H1 (cell line): ENCODE results near the gene MEX3D. TPM values are rescaled to one million over a fixed set of nuclear protein-coding genes. Genes with fewer than 3 reads are reported as not detected.

Experiments
- CTCF ChIA-PET: fragments of 300-600 bp; sonication (Branson Sonifier 250); formaldehyde crosslinking; loops from one replicate; lab custom pipeline; 2021; ENCODE audit not compliant: partially characterized antibody; lab: Charles Lee
- POLR2A ChIA-PET: fragments of 300-600 bp; sonication (Branson Sonifier 250); formaldehyde crosslinking; loops from one replicate; lab custom pipeline; 2021; ENCODE audit warnings: inconsistent platforms; ENCODE audit not compliant: partially characterized antibody; lab: Charles Lee
- DNase-seq, 2 experiments: peaks; one replicate each; pipeline versions ENCODE4 v3.0.0 to v3.0.0-alpha.2; 2010 to 2022; ENCODE audit warnings: low spot score in 2 of 2, low read depth in 1 of 2, mixed read lengths in 1 of 2
- FAIRE-seq: peaks from 2 replicates; lab custom pipeline; 2011; peaks lifted over from hg19 to GRCh38; lab: Jason Lieb, UNC
- H2AFZ ChIP-seq: 2 replicates; pipeline ENCODE4 v1.8.1; 2012; ENCODE audit warnings: low read length, inconsistent platforms
- H2AK5ac ChIP-seq: 2 replicates; pipeline ENCODE4 v1.6.1; 2013; ENCODE audit warnings: low read depth, low read length
- H2BK120ac ChIP-seq: replicated peaks from 2 replicates; pipeline ENCODE3; 2013; ENCODE audit warnings: low read depth, low read length, inconsistent platforms
- H2BK12ac ChIP-seq: 2 replicates; pipeline ENCODE4 v1.6.1; 2013; ENCODE audit warnings: low read depth, low read length
- H2BK15ac ChIP-seq: 2 replicates; pipeline ENCODE4 v1.6.1; 2013; ENCODE audit warnings: low read length
- H2BK20ac ChIP-seq: 2 replicates; pipeline ENCODE4 v1.6.1; 2013; ENCODE audit warnings: low read length
- H2BK5ac ChIP-seq: 2 replicates; pipeline ENCODE4 v1.6.1; 2013; ENCODE audit warnings: low read depth, low read length
- H3K14ac ChIP-seq: 2 replicates; pipeline ENCODE4 v1.6.1; 2013; ENCODE audit warnings: inconsistent platforms; ENCODE audit not compliant: insufficient read length
- H3K18ac ChIP-seq: 2 replicates; pipeline ENCODE4 v1.6.1; 2013; ENCODE audit warnings: low read length; ENCODE audit errors: extremely low read depth
- H3K23ac ChIP-seq: 2 replicates; pipeline ENCODE4 v1.6.1; 2013; ENCODE audit warnings: inconsistent platforms; ENCODE audit not compliant: insufficient read length
- H3K23me2 ChIP-seq: 2 replicates; pipeline ENCODE4 v1.6.1; 2013; ENCODE audit warnings: low read depth, low read length
- H3K27ac ChIP-seq: 2 replicates; pipeline ENCODE4 v1.6.1; 2011; ENCODE audit warnings: low read depth, low read length, inconsistent platforms
- H3K27me3 ChIP-seq, 4 experiments: replicated peaks in 1 of 4; 1 replicate in 1 of 4; 2 replicates in 3 of 4; pipeline versions ENCODE4 v1.6.1 to v1.8.1; 2011 to 2013; ENCODE audit warnings: low read length in 3 of 4, mild to moderate bottlenecking in 3 of 4, inconsistent platforms in 2 of 4, mixed read lengths in 2 of 4, moderate library complexity in 1 of 4; ENCODE audit not compliant: control insufficient read depth in 3 of 4, insufficient read depth in 3 of 4; ENCODE audit errors: extremely low read depth in 1 of 4
- H3K36me3 ChIP-seq, 4 experiments: 2 replicates each; pipeline versions ENCODE4 v1.6.1 to v1.8.1; 2011 to 2013; ENCODE audit warnings: mild to moderate bottlenecking in 4 of 4, low read length in 3 of 4, moderate library complexity in 2 of 4, control low read depth in 1 of 4, inconsistent platforms in 1 of 4; ENCODE audit not compliant: insufficient read depth in 4 of 4, control insufficient read depth in 2 of 4
- H3K4ac ChIP-seq: replicated peaks from 2 replicates; pipeline ENCODE3; 2013; ENCODE audit warnings: low read length, low read depth, mixed read lengths, inconsistent platforms; ENCODE audit not compliant: insufficient read length
- H3K4me1 ChIP-seq, 4 experiments: replicated peaks in 1 of 4; 1 replicate in 1 of 4; 2 replicates in 3 of 4; pipeline versions ENCODE4 v1.6.1 to v1.8.1; 2011 to 2013; ENCODE audit warnings: low read length in 3 of 4, inconsistent platforms in 2 of 4, mixed read lengths in 1 of 4; ENCODE audit not compliant: insufficient read depth in 4 of 4, control insufficient read depth in 3 of 4
- H3K4me2 ChIP-seq, 2 experiments: 2 replicates each; pipeline versions ENCODE4 v1.6.1 to v1.8.1; 2011 to 2013; ENCODE audit warnings: low read depth in 2 of 2, low read length in 2 of 2, control low read depth in 1 of 2, inconsistent platforms in 1 of 2, mild to moderate bottlenecking in 1 of 2; ENCODE audit not compliant: insufficient read depth in 1 of 2
- H3K4me3 ChIP-seq, 4 experiments: fragments of 200-600, 300-600 bp in 1 of 4; sonication (generic), shearing (Covaris generic), sonication (Bioruptor Twin) in 1 of 4; 2 replicates each; pipeline versions ENCODE4 v1.5.1 to v1.8.1; 2011 to 2016; ENCODE audit warnings: low read length in 4 of 4, low read depth in 3 of 4, control low read depth in 2 of 4, inconsistent platforms in 2 of 4, mild to moderate bottlenecking in 2 of 4, mixed read lengths in 1 of 4, moderate library complexity in 1 of 4; ENCODE audit not compliant: insufficient read depth in 2 of 4; ENCODE audit errors: extremely low read depth in 1 of 4
- H3K56ac ChIP-seq: replicated peaks from 2 replicates; pipeline ENCODE3; 2013; ENCODE audit warnings: low read depth, mild to moderate bottlenecking, mixed read lengths, low read length, inconsistent platforms; ENCODE audit not compliant: insufficient read length
- H3K79me1 ChIP-seq: 2 replicates; pipeline ENCODE4 v1.6.1; 2013; ENCODE audit warnings: low read depth, low read length, control low read depth
- H3K79me2 ChIP-seq, 2 experiments: 2 replicates each; pipeline versions ENCODE4 v1.6.1 to v1.8.1; 2012 to 2013; ENCODE audit warnings: low read length in 2 of 2, mild to moderate bottlenecking in 2 of 2, inconsistent platforms in 1 of 2; ENCODE audit not compliant: insufficient read depth in 2 of 2, control insufficient read depth in 1 of 2
- H3K9ac ChIP-seq, 4 experiments: replicated peaks in 1 of 4; 1 replicate in 1 of 4; 2 replicates in 3 of 4; pipeline versions ENCODE4 v1.6.1 to v1.8.1; 2011 to 2013; ENCODE audit warnings: low read depth in 3 of 4, low read length in 3 of 4, control low read depth in 2 of 4, mild to moderate bottlenecking in 2 of 4, moderate library complexity in 2 of 4, inconsistent platforms in 1 of 4; ENCODE audit errors: extremely low read depth in 1 of 4
- H3K9me3 ChIP-seq, 2 experiments: 2 replicates each; pipeline versions ENCODE4 v1.6.1 to v1.8.1; 2012 to 2013; ENCODE audit warnings: mild to moderate bottlenecking in 2 of 2, moderate library complexity in 2 of 2, control low read depth in 1 of 2, inconsistent platforms in 1 of 2, low read depth in 1 of 2, low read length in 1 of 2, mixed read lengths in 1 of 2; ENCODE audit not compliant: insufficient read depth in 2 of 2
- H4K20me1 ChIP-seq, 2 experiments: replicated peaks in 1 of 2; 2 replicates each; pipeline versions ENCODE3 to v1.8.1; 2011 to 2013; ENCODE audit warnings: inconsistent platforms in 2 of 2, low read length in 2 of 2, mild to moderate bottlenecking in 1 of 2; ENCODE audit not compliant: insufficient read depth in 2 of 2, control insufficient read depth in 1 of 2
- H4K5ac ChIP-seq: 2 replicates; pipeline ENCODE4 v1.6.1; 2013; ENCODE audit warnings: low read length, low read depth, mixed read lengths, inconsistent platforms; ENCODE audit not compliant: insufficient read length
- H4K8ac ChIP-seq: 2 replicates; pipeline ENCODE4 v1.8.0; 2013; ENCODE audit warnings: mild to moderate bottlenecking, moderate library complexity, low read length, inconsistent platforms; ENCODE audit not compliant: insufficient read depth; ENCODE audit errors: extremely low read depth
- H4K91ac ChIP-seq: replicated peaks from 2 replicates; pipeline ENCODE3; 2013; ENCODE audit warnings: low read length, mixed read lengths, inconsistent platforms; ENCODE audit not compliant: insufficient read length
- whole genome bisulfite sequencing, 2 experiments: shearing (Covaris generic) in 1 of 2; methylation state at CpG; one replicate each; pipeline versions ENCODE4 v1.1.6 to v1.1.7; 2013 to 2015; ENCODE audit warnings: low lambda C conversion rate in 2 of 2, mixed read lengths in 2 of 2, inconsistent platforms in 1 of 2, low coverage in 1 of 2, missing lambda C conversion rate in 1 of 2; ENCODE audit not compliant: insufficient replicate concordance in 2 of 2, insufficient coverage in 1 of 2, insufficient read length in 1 of 2; ENCODE audit errors: extremely low coverage in 1 of 2, missing lambda C conversion rate in 1 of 2; 5-methylcytosine and 5-hydroxymethylcytosine counted together
- polyA plus RNA-seq, 7 experiments: library from polyadenylated mRNA; depleted of rRNA in 3 of 7; stranded (reverse) in 5 of 7; unstranded in 2 of 7; fragments of >200 nt in 5 of 7; fragments of 200-250 nt in 2 of 7; gene quantifications; 1 replicate in 5 of 7; 2 replicates in 1 of 7; 4 replicates in 1 of 7; pipeline versions ENCODE4 v1.2.1 to v1.2.3, GENCODE V29; 2011 to 2013; ENCODE audit warnings: missing spikeins in 2 of 7, mixed read lengths in 2 of 7
- total RNA-seq: library from RNA; stranded (reverse); fragmentation: NEBNext Ultra II Directional; extraction: Animal tissue kit (Norgen Biotek cat#: 25700); gene quantifications from 2 replicates; pipeline ENCODE4 v1.2.1, GENCODE V29; 2021

MEX3D gene
- total and polyA plus RNA-seq, 2 of the 8 experiments (the other 6 are each of a cell fraction or from before 2014, with no cell fraction given): 20.8 to 78.8 TPM

GRCh38 chr19:1584500-1585242, 16.5 kb upstream of the MEX3D start:
- no peak overlapping the region for H2BK12ac ChIP-seq
- H3K36me3 ChIP-seq: peaks cover 7 to 44% (median 26%) of the 10 kb centered on the region in 4 experiments; a peak in 7 of 8 replicates
- H3K4me2 ChIP-seq: peak overlapping the region in 1 of 2 experiments; percentile 65; a peak in 1 of 4 replicates
- peak overlapping the region; percentile 89; the same call in 1 of the 2 replicates for H4K8ac ChIP-seq
- H4K20me1 ChIP-seq: peaks cover 0 to 16% of the 10 kb centered on the region in 2 experiments
- H4K91ac ChIP-seq: no peak overlapping the region
- no peak overlapping the region for H3K23ac ChIP-seq
- no peak overlapping the region for H4K5ac ChIP-seq
- H3K56ac ChIP-seq: no peak overlapping the region
- no peak overlapping the region; the same call in 1 of the 2 replicates for H2BK5ac ChIP-seq
- no peak overlapping the region for H2BK15ac ChIP-seq
- peaks cover 0 to 34% of the 10 kb centered on the region in 2 experiments; a peak in 2 of 4 replicates for H3K79me2 ChIP-seq
- no peaks in the 10 kb centered on the region for H3K9me3 ChIP-seq
- CTCF ChIA-PET: interaction anchor here (0.6 to 3.6 kb wide), 5 partner anchors 9 to 728 kb away, joined by 3 to 14 read pairs (median 3); no protein-coding TSS in a partner anchor
- peak overlapping the region in 1 of 4 experiments; percentile 68; a peak in 1 of 8 replicates for H3K4me3 ChIP-seq
- DNase-seq: peak in 1 of 2 experiments; percentile 90
- no peak overlapping the region for H2BK120ac ChIP-seq
- peaks cover 24% of the 10 kb centered on the region for H3K79me1 ChIP-seq
- H3K4me1 ChIP-seq: no peaks in the 10 kb centered on the region
- no peaks in the 10 kb centered on the region; a peak in 1 of 7 replicates for H3K27me3 ChIP-seq
- H2BK20ac ChIP-seq: no peak overlapping the region
- H3K9ac ChIP-seq: peak overlapping the region in 1 of 4 experiments; percentile 48; a peak in 1 of 7 replicates
- no peak overlapping the region for H3K27ac ChIP-seq
- H3K18ac ChIP-seq: no peak overlapping the region
- no peaks in the 10 kb centered on the region for H3K23me2 ChIP-seq
- H3K14ac ChIP-seq: no peak overlapping the region
- POLR2A ChIA-PET: interaction anchor here (0.6 to 9.1 kb wide), 2 partner anchors 9 to 509 kb away, joined by 3 to 148 read pairs; no protein-coding TSS in a partner anchor
- no peak for FAIRE-seq
- no peak overlapping the region for H2AK5ac ChIP-seq
- no peak overlapping the region for H3K4ac ChIP-seq
- 95% methylated on average over 46 of the region's 87 CpGs; no CpG with 5 or more reads in 1 of the 2 experiments for WGBS, 2 experiments
- H2AFZ ChIP-seq: no peak overlapping the region
